SH-SY5Y (cell line): ENCODE data around the gene NCKIPSD.

Experiments
- GATA2 ChIP-seq: IDR thresholded peaks from 2 replicates; pipeline ENCODE4 v1.6.1; 2011; ENCODE audit warnings: mild to moderate bottlenecking, low read depth, low read length
- GATA3 ChIP-seq: IDR thresholded peaks from 2 replicates; pipeline ENCODE4 v1.6.1; 2011; ENCODE audit warnings: low read depth, mild to moderate bottlenecking, low read length, moderate library complexity

- TF ChIP-seq GATA2 (no peak), GATA3 (no peak)
Observed at GRCh38 chr3:48685293-48685602, 467 bp downstream of the NCKIPSD start.
